Esophagus muscularis mucosa (tissue), 4 donors: ENCODE data around the gene CD38. TPM values are rescaled to one million over a fixed set of nuclear protein-coding genes. Genes with fewer than 3 reads are reported as not detected.

Experiments
- DNase-seq: peaks from one replicate; pipeline ENCODE4 v3.0.0-alpha.2; 2017; ENCODE audit errors: extremely low spot score
- H3K27ac ChIP-seq, 4 donors: fragments of 200-600 bp; sonication (generic); replicated peaks in 1 of 4; 1 replicate in 3 of 4; 2 replicates in 1 of 4; pipeline ENCODE4 v1.5.1; 2016 to 2019; ENCODE audit warnings: mild to moderate bottlenecking in 1 of 4
- H3K27me3 ChIP-seq, 4 donors: fragments of 200-600 bp; sonication (generic); one replicate each; pipeline versions ENCODE4 v1.5.1 to v1.6.0; 2016 to 2019
- H3K36me3 ChIP-seq, 4 donors: fragments of 200-600 bp; sonication (generic); one replicate each; pipeline ENCODE4 v1.5.1; 2016 to 2019
- H3K4me1 ChIP-seq, 4 donors: fragments of 200-600 bp; sonication (generic); one replicate each; pipeline ENCODE4 v1.5.1; 2016 to 2019
- H3K4me3 ChIP-seq, 4 donors: fragments of 200-600 bp; sonication (generic); 1 replicate in 2 of 4; 2 replicates in 2 of 4; pipeline ENCODE4 v1.5.1; 2016 to 2019; ENCODE audit warnings: mild to moderate bottlenecking in 4 of 4, moderate library complexity in 1 of 4
- H3K9me3 ChIP-seq, 4 donors: fragments of 200-600 bp; sonication (generic); 1 replicate in 3 of 4; 2 replicates in 1 of 4; pipeline ENCODE4 v1.5.1; 2016 to 2019
- EP300 ChIP-seq: sonication (generic); formaldehyde crosslinking; IDR thresholded peaks from one replicate; pipeline ENCODE4 v1.6.1; 2017; ENCODE audit warnings: antibody characterized with exemption
- POLR2A ChIP-seq: fragments of 450-650 bp; IDR thresholded peaks from one replicate; pipeline ENCODE4 v1.6.1; 2017; ENCODE audit warnings: antibody characterized with exemption, moderate library complexity, mild to moderate bottlenecking, low read depth
- POLR2AphosphoS5 ChIP-seq, 2 donors: sonication (generic); formaldehyde crosslinking; IDR thresholded peaks; one replicate each; pipeline ENCODE4 v1.6.1; 2017; ENCODE audit warnings: antibody characterized with exemption in 2 of 2
- WGBS: methylation state at CpG from one replicate; pipeline ENCODE4 v1.1.5; 2018; 5-methylcytosine and 5-hydroxymethylcytosine counted together
- intact Hi-C: fragments of 100-400 bp; cut with DNase I; formaldehyde crosslinking; loops from one replicate; pipeline ENCODE4 v1.15.1; 2023
- total RNA-seq, 4 donors: library from RNA; depleted of rRNA; stranded (reverse); fragments of >200 nt; gene quantifications; one replicate each; pipeline versions ENCODE4 v1.1.0 to v1.2.1, GENCODE V29; 2016
- TF ChIP-seq, protein P1 (sequence below), 3 experiments: fragments of 200-600 bp in 2 of 3; fragments of 450-650 bp in 1 of 3; sonication (generic) in 2 of 3; IDR thresholded peaks; one replicate each; pipeline ENCODE4 v1.5.1; 2017 to 2019; ENCODE audit warnings: antibody characterized with exemption in 3 of 3, mild to moderate bottlenecking in 2 of 3, moderate library complexity in 1 of 3

CD38 gene
- total RNA-seq, 4 donors from 2014 or later = 1.4 to 5.8 (median 2.6) TPM

DNA sequence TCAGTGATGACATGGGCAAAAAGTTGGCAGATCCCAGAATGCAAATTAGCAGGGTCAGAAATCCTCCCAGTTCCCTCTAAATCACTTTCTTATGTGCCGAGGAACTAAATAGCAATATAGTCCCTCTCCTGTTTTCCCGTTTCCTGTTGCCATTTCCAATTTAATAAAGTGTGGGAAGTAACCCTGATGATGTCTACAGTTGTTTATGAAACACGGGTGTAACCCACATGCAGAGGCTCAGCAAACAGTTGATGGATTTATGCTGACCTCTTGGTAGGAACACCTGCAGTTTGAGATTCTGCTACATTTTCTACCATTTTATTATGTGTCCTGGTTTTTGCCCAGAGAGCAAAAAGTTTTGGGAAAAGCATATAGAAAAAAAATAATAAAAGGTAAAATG lies 103.7 kb downstream of the CD38 start:
- Histone ChIP-seq H3K27ac (no peak overlapping the region), H3K36me3 (no peaks in the 10 kb centered on the region), H3K27me3 (no peaks in the 10 kb centered on the region), H3K4me1 (peaks cover 0 to 16% (median 6%) of the 10 kb centered on the region in 4 donors), H3K4me3 (no peak overlapping the region), H3K9me3 (no peaks in the 10 kb centered on the region)
- intact Hi-C loops = loop anchor here (1.0 to 2.0 kb wide), 2 partner anchors 75 to 119 kb away; no protein-coding TSS in a partner anchor
- TF ChIP-seq POLR2AphosphoS5 (IDR thresholded peaks at IDR 0.05) = no peak
- TF ChIP-seq POLR2A = no peak
- no peak for TF ChIP-seq EP300
- TF ChIP-seq, protein P1, sequence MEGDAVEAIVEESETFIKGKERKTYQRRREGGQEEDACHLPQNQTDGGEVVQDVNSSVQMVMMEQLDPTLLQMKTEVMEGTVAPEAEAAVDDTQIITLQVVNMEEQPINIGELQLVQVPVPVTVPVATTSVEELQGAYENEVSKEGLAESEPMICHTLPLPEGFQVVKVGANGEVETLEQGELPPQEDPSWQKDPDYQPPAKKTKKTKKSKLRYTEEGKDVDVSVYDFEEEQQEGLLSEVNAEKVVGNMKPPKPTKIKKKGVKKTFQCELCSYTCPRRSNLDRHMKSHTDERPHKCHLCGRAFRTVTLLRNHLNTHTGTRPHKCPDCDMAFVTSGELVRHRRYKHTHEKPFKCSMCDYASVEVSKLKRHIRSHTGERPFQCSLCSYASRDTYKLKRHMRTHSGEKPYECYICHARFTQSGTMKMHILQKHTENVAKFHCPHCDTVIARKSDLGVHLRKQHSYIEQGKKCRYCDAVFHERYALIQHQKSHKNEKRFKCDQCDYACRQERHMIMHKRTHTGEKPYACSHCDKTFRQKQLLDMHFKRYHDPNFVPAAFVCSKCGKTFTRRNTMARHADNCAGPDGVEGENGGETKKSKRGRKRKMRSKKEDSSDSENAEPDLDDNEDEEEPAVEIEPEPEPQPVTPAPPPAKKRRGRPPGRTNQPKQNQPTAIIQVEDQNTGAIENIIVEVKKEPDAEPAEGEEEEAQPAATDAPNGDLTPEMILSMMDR (IDR thresholded peaks at IDR 0.05) = no peak
- 63% methylated on average over 3 of the region's 3 CpGs for WGBS
- DNase-seq = no peak

DNA sequence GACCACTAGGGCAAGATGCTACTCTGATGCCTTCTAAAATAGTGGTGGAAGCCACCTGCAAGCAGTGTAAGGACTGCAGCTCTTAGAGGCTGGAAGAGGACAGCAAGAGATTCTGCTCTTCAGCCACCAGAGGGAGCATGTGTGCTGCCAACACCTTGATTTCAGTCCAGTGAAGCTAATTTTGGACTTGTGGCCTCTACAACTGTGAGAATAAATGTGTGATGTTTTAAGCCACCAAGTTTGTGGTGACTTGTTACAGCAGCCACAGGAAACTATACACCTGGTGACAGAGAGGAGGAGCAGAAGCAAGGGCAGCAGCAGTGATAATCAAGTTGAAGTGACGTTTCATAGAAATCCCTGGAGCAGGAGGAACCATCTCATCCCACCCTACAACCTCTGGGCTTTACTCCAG lies 104.6 kb downstream of the CD38 start:
- no peak for DNase-seq
- no peak for TF ChIP-seq POLR2AphosphoS5 (IDR thresholded peaks at IDR 0.05)
- TF ChIP-seq, protein P1 (IDR thresholded peaks at IDR 0.05) = peak; percentile 85 to 95 (median 86)

DNA sequence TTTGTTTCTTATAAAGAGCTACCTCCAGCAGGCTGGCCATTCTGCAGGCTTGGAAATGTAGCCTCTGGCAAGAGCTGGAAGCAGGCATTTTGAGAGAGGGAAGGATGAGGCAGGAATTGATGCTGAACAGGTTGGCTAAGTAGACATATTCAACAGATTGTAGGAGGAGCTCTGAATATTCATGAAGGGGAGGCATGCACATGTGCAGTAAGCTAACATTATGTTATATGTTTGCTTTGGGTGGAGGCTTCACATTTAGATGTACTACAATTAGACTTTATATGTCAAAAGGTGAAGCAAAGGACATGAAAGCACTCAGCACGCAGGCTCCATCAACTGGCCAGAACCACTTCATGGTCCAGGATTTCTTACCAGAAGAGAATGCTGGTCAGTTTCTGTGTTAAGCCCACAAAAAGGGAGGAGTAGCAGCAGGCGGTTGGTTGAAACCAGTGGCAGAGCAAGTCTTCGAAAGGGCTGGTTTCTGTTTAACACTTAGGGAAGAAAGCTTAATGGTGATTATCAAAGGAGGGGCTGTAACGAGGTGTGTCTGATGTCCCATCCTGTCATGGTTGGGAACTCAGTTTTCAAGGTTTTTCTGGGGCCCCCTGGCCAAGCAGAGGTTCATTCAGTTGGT lies 105.6 kb downstream of the CD38 start:
- Histone ChIP-seq H3K27me3 (no peaks in the 10 kb centered on the region), H3K27ac (no peak overlapping the region), H3K4me1 (peaks cover 0 to 16% (median 6%) of the 10 kb centered on the region in 4 donors), H3K9me3 (no peaks in the 10 kb centered on the region), H3K4me3 (no peak overlapping the region), H3K36me3 (no peaks in the 10 kb centered on the region)
- TF ChIP-seq POLR2AphosphoS5 (IDR thresholded peaks at IDR 0.05) (no peak), EP300 (no peak), POLR2A (no peak)
- TF ChIP-seq, protein P1 (IDR thresholded peaks at IDR 0.05) = no peak
- DNase-seq = no peak
- WGBS = 82% methylated on average over 4 of the region's 4 CpGs
- intact Hi-C loops = loop anchor here (2.0 kb wide), 1 partner anchor 117 kb away; no protein-coding TSS in a partner anchor

More for the DNA sequence above, 104.6 kb downstream of the CD38 start:
- intact Hi-C loops = loop anchor here (1.0 to 2.0 kb wide), 2 partner anchors 75 to 118 kb away; no protein-coding TSS in a partner anchor
- Histone ChIP-seq H3K36me3 (no peaks in the 10 kb centered on the region), H3K9me3 (no peaks in the 10 kb centered on the region), H3K27me3 (no peaks in the 10 kb centered on the region), H3K4me1 (peaks cover 0 to 16% (median 6%) of the 10 kb centered on the region in 4 donors), H3K4me3 (no peak overlapping the region), H3K27ac (no peak overlapping the region)
- WGBS = 82% methylated on average over 1 of the region's 1 CpG

DNA sequence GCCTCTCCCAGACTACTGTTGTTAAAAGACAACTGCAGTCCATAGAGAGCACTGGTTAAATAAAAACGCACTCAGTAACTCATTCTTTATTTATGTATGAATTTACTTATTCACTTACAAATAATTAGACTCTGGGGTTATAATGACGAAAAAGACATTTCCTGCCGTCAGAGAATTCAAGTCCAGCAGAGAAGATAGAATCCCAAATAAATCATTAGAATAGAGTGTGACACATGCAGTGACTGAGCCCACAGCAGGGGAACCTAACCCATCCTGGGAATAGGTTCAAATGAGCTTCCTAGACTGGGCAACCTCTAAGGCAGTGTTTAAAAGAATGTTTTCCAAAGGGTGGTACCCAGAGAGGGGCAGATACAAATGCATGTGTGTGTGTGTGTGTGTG lies 106.5 kb downstream of the CD38 start:
- WGBS = 58% methylated on average over 3 of the region's 3 CpGs

More for the DNA sequence above, 106.5 kb downstream of the CD38 start:
- peaks cover 0 to 16% (median 6%) of the 10 kb centered on the region in 4 donors for H3K4me1 ChIP-seq
- no peaks in the 10 kb centered on the region for H3K36me3 ChIP-seq
- DNase-seq = no peak
- no peak overlapping the region for H3K4me3 ChIP-seq
- intact Hi-C loops = no loop called here
- no peaks in the 10 kb centered on the region for H3K27me3 ChIP-seq
- H3K27ac ChIP-seq = no peak overlapping the region
- no peaks in the 10 kb centered on the region for H3K9me3 ChIP-seq
- TF ChIP-seq, protein P1 (IDR thresholded peaks at IDR 0.05) = no peak
- TF ChIP-seq POLR2AphosphoS5 (IDR thresholded peaks at IDR 0.05) = no peak
- no peak for TF ChIP-seq POLR2A
- no peak for TF ChIP-seq EP300
